T-helper 1 cell treated with Interleukin-12 subunit alpha and Interleukin-12 subunit beta and Interleukin-4 antibody, amounts not matched to agents 30 ng/mL and 1 ng/mL, for 36 hours (primary cell): ENCODE data around the gene FBXO44. TPM values are rescaled to one million over a fixed set of nuclear protein-coding genes. Genes with fewer than 3 reads are reported as not detected.

ENCODE experiments used
- intact Hi-C: fragments of 100-400 bp; cut with micrococcal nuclease; formaldehyde crosslinking; loops from one replicate; pipeline ENCODE4 v1.15.1; 2024
- total RNA-seq: library from RNA; stranded (reverse); gene quantifications from 2 replicates; pipeline ENCODE4 v1.2.3, GENCODE V29; 2022

Gene FBXO44
- total RNA-seq, 1 donor from 2014 or later: 34.2 TPM

GRCh38 chr1:11682799-11683198 lies 28.1 kb downstream of the FBXO44 start:
- intact Hi-C loops: no loop called here

DNA sequence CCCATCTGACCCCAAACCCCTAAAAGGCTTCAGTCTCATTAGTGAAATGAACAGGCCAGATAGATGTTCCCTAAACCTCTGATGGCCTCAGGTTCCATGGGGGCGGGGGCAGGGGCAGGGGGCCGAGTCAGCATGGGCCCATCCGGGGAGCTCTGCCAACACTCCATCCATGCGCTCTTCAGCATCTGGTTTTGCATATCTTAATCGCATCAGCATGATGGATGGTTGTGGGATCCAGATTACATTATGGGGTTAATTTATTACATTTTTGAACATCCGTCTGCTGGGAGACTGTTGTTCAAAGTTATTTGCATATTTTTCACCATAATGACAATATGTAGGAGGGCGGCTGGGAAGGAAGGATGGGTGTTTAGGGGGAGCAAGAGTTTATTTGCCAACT lies 29.4 kb downstream of the FBXO44 start:
- intact Hi-C loops: no loop called here

- intact Hi-C loops: no loop called here
Measured at GRCh38 chr1:11685210-11685752, 30.6 kb downstream of the FBXO44 start.

DNA sequence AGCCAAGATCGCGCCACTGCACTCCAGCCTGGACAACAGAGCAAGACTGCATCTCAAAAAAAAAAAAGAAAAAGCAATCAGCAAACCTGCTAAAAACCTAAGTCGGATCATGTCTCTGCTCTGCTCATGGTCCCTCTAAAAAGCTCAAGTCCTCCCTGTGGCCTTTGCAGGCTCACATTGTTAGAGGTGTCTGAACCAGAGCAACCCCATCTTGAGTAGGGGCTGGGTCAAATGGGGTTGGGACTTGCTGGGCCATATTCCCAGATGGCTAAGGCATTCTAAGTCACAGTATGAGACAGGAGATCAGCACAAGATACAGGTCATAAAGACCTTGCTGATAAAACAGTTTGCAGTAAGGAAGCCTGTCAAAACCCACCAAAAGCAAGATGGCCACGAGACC lies 33.8 kb downstream of the FBXO44 start:
- intact Hi-C loops: no loop called here

DNA sequence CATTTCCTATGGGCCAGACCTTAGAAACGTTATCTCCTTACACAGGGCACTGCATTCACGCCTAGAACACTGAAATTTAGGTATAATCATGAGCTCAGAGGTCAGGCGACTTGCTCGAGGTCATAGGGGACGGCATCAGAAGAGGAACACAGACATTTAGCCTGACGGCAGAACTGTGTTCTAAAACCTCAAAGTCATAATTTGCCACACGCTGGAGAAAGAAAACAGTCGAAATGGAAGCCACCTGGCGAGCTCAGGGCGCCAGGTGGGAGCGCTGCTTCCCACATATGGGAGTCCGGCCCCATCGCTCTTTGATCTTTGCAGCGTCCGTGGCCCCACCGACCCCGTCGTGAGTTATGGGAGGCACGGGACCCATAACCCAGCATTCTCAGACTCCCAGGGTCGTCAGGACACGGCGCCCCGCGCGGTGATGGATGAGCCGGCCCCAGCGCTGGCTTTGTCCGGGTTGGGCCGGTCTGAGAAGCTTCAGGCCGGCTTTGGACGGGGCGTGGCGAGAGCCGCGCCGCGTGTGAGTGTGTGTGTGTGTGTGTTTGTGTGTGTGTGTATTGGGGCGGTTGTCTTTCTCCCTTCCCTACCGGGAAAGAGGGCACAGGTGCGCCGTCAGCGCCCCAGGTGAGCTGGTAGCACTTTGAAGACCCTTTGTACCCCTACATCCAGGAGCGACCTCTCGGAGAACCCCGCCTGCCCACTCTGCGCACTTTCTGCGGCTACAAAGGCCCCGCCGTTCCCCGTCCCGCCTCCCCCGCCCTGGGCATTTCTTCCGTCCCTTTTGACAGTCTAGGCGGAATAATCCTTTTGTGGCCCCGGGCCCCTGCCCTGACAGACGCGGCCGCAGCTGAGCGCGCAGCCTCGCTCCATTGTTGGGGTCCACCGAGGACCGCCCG lies 36.0 kb downstream of the FBXO44 start:
- intact Hi-C loops: loop anchor here (1.0 kb wide), 1 partner anchor 9 kb away; the partner anchor contains the start of gene MAD2L2

DNA sequence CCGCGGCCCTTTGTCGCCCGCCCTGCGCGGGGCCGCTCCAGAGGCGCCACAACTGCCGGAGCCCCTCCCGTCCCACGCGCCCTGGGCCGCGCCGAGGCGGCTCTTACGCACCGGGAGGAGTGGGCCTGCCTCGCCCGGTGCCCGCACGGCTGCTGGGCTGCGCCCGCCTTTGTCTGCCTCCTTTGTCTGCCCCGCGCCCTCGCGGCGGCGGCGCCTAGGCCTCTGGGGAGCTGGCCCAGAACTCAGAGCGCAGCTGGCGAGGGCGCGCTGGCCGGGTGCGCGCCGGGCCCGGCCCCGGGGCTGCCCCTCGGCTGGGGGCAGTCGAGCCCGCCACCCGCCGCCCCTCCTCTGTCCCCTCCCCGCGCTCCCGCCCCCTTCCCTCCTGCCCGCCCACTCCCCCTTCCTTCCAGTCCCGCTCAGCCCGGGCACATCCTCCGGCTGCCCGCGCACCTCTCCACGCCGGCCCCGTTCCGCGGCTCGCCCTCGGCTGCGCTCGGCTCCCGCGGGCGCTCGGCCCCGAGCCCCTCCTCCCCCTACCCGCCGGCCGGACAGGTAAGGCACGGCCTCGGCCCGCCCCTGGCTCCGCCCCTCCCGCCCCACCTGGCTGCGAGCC lies 36.7 kb downstream of the FBXO44 start, which contains the start of gene DRAXIN:
TSS of gene DRAXIN (plus strand) at position 409 of the 613 bp plus-strand sequence. CDS start 14,549 bp downstream, outside the sequence.
- intact Hi-C loops: no loop called here

DNA sequence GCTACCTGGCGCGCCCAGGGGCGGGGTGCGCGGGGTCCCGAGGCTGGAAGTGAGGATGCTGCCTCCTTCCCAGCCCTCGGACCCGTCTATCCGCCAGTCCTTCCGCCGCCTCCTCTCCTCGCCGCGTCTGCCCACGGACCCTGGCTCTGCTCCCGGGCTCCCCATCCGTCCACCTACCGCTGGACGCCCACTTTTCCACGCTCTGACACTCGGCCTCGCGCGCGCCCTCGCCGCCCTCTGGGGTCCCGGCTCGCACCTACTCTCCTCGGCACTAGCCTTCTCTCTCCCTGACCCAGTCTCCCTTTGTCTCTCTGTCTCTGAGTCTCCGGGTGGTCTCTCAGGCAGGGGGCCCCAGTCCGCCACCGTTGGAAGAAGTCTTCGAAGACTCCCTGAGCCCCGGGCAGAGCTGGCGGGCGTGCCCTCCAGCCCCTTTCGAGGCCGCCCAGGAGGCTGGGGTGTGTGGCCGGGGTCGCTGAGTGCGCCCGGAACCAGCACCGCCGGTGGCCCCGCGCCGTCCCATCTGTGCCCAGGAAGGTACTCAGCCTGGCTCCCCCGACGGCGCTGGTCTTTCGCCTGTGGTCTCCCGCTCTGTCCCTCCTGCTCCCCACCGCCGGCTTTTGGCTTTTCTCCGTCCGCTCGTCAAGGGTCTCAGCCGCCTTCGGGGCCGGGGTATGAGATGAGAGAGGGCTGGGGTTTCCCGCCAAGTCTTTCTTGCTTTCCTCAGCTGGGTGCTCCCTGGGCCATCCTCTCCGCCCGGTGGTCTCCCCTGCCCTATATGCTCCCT lies 37.4 kb downstream of the FBXO44 start:
- intact Hi-C loops: no loop called here

- intact Hi-C loops: no loop called here
Measured at GRCh38 chr1:11693024-11693590, 38.4 kb downstream of the FBXO44 start.

DNA sequence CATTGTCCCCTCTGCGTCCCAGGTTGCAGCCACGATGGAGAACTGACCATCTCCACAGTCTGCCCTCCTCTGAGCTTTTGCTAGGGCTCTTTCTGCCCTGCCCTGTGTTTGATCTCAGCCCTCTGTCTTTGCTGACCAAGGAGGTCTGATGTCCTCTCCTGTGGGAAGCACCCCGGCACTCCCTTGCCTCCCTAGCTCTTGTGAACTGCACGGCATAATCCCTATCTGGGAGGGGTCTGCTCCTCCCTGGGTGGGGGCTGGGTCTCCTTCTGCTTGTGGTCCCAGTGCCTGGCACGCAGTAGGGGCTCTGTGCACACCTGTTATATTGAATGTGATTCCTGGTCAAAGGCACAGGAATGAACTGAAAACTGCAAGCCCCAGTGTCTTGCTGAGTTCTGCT lies 39.2 kb downstream of the FBXO44 start:
- intact Hi-C loops: no loop called here

GRCh38 chr1:11695861-11696260 lies 41.2 kb downstream of the FBXO44 start:
- intact Hi-C loops: no loop called here

- intact Hi-C loops: no loop called here
Measured at GRCh38 chr1:11697188-11697892, 42.7 kb downstream of the FBXO44 start.

DNA sequence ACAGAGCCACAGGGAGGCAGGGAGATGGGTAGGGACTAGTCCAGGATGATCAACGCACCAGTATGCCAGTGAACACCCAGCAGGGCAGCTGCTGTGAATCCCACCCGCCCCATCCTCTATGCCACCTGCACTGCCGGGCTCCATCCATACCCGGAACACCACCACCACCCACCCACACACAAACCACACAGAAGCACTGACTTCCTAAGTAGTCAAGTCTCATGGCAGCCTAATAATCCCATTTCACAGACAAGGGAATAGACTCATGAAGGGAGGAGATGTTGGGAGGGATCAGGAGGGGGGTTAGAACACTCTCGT lies 43.2 kb downstream of the FBXO44 start:
- intact Hi-C loops: no loop called here

- intact Hi-C loops: no loop called here
Measured at GRCh38 chr1:11700601-11701467, 46.2 kb downstream of the FBXO44 start.

DNA sequence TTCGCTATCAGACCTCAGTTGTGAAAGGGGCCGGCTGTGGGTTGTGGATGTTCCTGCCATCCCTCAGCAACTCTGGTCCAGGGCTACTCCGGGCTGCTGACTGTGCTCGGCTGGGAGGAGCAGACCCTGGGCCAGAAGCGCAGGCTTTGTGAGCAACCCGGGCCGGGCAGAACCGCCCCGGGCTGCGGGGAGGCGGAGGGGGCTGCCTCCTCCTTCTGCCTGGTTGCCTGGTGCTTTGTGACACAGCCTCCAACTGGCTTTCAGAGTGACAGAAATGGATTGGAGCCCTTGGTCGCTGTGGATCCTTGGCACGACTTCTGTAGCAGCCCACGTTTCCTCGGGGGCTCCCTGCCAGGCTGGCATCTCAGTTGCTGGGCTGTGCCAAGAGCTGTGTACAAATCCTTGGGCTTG lies 46.9 kb downstream of the FBXO44 start:
- intact Hi-C loops: no loop called here

DNA sequence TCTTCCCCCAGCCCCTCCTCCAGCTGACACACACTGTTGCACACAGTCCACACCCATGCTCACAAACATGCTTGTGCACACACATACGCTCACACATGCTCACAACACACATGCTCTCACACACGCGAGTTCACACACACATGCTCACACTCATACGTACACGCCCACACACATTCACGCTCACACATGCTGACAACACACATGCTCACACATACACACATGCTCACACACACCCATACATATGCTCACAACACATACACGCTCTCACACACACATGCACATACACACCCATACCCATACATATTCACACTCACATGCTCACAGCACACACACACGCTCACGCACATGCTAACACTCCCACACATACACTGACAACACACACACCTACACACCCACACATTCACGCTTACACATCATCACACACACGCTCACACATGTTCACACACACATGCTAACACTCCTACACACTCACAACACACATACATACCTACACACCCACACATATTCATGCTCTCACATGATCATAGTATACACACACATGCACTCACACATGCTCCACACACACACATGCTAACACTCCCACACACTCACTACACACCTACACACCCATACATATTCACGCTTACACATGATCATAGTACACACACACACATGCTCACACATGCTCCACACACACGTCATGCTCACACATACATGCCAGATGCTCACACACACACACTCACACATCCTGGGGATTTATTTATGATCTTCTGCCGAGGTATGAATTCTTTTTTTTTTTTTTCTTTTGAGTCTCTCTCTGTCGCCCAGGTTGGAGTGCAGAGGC lies 47.5 kb downstream of the FBXO44 start:
- intact Hi-C loops: no loop called here

GRCh38 chr1:11703357-11704193 lies 48.9 kb downstream of the FBXO44 start:
- intact Hi-C loops: no loop called here

DNA sequence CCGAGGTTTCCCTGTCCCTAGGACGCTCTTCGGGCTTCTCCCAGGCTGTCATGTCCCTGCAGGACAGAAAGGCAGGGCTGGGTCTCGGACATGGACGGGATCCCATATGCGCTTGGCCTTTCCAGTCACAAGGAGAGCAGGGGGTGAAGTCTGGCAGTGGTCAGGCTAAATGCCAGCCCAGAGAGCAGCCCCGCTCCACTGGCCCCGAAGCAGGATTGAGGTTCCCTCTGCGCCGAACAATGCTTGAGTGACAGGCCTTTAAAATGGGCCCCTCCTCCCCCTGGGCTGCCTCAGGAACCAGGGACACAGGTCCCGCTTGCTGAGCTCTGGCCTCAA lies 49.5 kb downstream of the FBXO44 start:
- intact Hi-C loops: no loop called here
